GM12892 (cell line): ENCODE data around the gene RINT1.

ENCODE experiments used
- DNase-seq: peaks from one replicate; pipeline ENCODE4 v3.0.0; 2011; ENCODE audit not compliant: insufficient read length
- FAIRE-seq: peaks from 2 replicates; lab custom pipeline; 2011; peaks lifted over from hg19 to GRCh38; lab: Jason Lieb, UNC
- POLR2A ChIP-seq: IDR thresholded peaks from 2 replicates; pipeline ENCODE4 v1.6.1; 2011; ENCODE audit warnings: low read depth, low read length, control low read depth
- POLR2AphosphoS5 ChIP-seq: IDR thresholded peaks from 2 replicates; pipeline ENCODE4 v1.6.1; 2011; ENCODE audit warnings: low read depth, low read length, control low read depth
- TAF1 ChIP-seq: IDR thresholded peaks from 2 replicates; pipeline ENCODE4 v1.6.1; 2011; ENCODE audit warnings: low read depth, mild to moderate bottlenecking, control low read depth, low read length, borderline replicate concordance

Gene RINT1

DNA sequence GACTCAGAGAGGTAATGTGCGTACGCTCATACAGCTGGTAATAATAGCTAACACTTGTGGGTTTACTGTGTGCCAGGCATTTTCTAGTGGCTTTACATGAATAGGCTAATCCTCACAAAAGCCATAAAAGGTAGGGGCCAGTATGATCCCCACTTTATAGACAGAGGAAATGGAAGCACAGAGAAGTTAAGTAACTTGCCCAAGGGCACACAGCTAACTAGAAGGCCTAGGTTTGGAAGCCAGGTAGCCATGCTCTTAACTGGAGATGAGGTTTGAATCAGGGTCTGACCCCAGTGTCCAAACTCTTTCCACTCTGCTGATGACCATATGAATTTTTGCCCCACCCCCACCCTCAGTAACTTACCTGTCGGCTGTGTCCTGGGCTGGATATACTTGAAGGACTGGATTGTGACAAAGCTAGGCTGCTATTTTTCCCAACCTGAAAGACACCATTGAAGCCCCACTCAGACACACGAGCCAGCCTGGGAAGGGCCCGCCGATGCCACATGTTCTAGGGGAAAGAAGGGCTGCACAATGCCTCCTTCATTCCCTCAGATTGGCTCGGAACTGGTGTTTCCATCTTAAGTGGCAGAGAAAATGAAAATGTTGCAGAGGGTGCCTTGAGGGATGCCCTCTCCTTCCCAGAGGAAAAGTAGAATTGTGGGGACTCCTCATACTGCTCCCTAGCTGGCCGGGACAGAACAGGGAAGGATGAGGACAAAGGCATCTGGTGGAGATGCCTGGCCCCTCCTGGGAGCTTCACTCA is 78.3 kb downstream of the RINT1 start:
- TF ChIP-seq POLR2A, result no peak
- no peak for TF ChIP-seq POLR2AphosphoS5
- TF ChIP-seq TAF1, result no peak
- no peak for FAIRE-seq
- DNase-seq, result no peak

DNA sequence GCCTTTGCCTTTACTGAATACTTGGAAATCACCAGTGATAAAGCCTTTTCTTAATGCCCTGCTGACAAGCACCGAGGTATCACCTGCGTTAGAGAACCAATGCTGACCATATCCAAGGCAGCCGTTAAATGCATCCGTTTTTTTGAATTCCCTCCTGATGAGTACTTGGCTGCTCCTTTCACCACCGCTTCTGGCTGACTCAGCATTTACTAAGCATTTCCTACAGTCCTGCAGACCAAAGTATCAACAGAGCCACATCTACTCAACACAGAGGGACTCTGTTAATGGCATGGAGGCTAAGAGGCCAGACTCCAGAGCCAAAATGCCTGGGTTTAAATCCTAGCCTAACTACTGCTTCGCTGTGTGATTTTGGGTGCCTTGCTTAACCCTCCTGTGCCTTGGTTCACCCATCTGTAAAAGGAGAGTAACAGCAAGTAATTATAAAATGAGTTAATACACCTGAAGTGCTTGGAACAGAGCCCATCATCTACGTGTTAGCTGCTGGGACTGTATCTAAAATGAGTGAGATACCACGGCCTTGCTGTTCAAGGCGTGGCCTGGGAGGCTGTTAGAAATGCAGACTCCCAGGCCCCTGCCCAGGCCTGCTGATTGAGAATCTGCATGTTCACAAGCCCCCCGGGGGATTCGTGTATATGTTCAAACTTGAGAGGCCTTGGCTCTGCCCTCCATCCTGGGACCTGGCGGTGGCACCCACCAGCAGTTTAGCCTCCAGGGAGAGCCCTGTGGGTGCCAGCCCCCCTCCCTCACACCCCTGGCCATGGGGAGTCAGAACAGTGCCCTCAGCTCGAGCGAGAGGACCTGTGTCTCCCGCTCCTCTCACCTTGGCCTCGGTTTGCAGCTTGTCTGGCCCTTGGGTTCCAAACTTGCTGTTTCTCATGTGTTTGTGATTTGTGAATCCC is 80.1 kb downstream of the RINT1 start:
- FAIRE-seq, result no peak
- no peak for DNase-seq
- TF ChIP-seq POLR2A (no peak), POLR2AphosphoS5 (no peak), TAF1 (no peak)

GRCh38 chr7:105612806-105613205 is 80.8 kb downstream of the RINT1 start:
- FAIRE-seq (no peak), DNase-seq (no peak)
- TF ChIP-seq TAF1 (no peak), POLR2A (no peak), POLR2AphosphoS5 (no peak)

- DNase-seq, result no peak
- no peak for TF ChIP-seq POLR2A
- no peak for TF ChIP-seq POLR2AphosphoS5
- TF ChIP-seq TAF1, result no peak
Measured at GRCh38 chr7:105613611-105614330, 81.8 kb downstream of the RINT1 start.

DNA sequence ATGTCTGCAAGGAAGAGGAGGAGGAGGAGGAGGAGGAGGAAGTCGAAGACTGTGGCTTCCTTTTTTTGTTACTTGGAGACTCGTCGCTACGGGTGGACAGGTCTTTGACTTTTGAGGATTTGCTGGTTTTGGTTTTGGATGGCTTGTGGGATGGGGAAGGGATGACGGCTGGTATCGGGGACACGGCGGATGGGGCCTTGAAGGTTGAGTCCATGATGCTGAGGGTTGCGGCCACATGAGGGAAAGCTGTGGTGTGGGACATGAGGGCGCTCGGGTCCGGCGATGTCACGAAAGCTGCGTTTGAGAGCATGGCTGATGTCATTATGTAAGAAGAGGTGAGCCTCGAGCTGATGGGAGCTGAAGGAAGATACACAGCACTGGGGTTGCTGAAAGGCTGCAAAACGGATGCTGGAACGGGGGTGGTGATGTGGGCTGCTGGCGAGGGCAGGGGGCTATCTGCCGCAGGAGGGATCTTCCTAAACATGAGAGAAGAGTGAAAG is 82.4 kb downstream of the RINT1 start:
- DNase-seq, result no peak
- TF ChIP-seq POLR2A (no peak), POLR2AphosphoS5 (no peak)
- FAIRE-seq, result no peak

More at GRCh38 chr7:105613611-105614330, 81.8 kb downstream of the RINT1 start:
- no peak for FAIRE-seq
